Fibroblast of lung (primary cell): ENCODE results near the gene ADAD2.

ENCODE experiments used
- CTCF ChIP-seq, 2 donors: IDR thresholded peaks in 1 of 2; conservative IDR thresholded peaks in 1 of 2; 1 replicate in 1 of 2; 2 replicates in 1 of 2; pipeline ENCODE4 v1.5.1; 2011 to 2012; ENCODE audit warnings: low read length in 2 of 2, control low read depth in 1 of 2, inconsistent platforms in 1 of 2, low read depth in 1 of 2, mild to moderate bottlenecking in 1 of 2
- EZH2 ChIP-seq: IDR thresholded peaks from 2 replicates; pipeline ENCODE4 v1.5.1; 2012; ENCODE audit warnings: low read length, control low read depth, mild to moderate bottlenecking; ENCODE audit errors: missing control alignments

DNA sequence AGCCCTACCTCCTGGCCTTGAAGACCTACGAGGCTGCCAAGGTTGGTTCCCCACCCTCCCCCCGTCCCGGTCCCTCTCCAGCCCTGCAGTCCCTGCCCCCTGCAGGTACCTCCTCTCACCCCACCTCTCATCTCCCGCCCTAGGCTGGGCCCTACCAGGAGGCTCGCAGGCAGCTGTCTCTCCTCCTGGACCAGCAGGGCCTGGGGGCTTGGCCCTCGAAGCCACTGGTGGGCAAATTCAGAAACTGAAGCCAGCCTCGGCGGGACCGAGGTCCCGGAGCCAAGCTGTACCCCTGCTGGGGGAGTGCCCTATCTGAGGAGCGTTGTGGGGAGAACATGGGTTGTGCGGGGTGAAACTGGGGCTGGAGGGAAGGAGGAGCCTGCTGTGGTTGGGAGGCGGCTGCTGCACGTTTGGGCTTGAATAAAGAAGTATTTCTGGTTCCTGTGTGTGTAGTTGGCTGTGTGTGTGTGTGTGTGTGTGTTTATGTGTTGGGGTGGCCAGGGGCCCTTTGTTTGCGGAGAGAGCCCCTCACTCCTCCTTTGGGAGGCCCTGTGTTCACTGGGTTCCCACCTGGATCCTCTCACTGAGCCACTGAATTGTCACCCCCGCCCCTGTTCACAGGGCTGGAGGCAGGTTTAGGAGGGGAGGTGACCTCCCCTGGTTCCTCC, 5.9 kb downstream of the ADAD2 start:
- TF ChIP-seq CTCF (conservative IDR thresholded peaks at IDR 0.05 in 1 of 2, IDR thresholded peaks at IDR 0.05 in 1 of 2; ENCODE audit: low read depth in 1 of 2, low read length in 2 of 2): no peak
- TF ChIP-seq EZH2: no peak
